C4-2B (cell line): ENCODE data around the gene GPC5.
"Not testable (repeated sequence)": the region's sequence is repeated elsewhere in the genome, so short reads cannot be mapped to it uniquely, and the experiment has no call there.

ENCODE experiments used
- H3K27ac ChIP-seq: fragments of 450-650 bp; 2 replicates; pipeline ENCODE4 v1.5.1; 2017
- ZFX ChIP-seq: fragments of 450-650 bp; IDR thresholded peaks from 2 replicates; pipeline ENCODE4 v1.6.1; 2017
- TF ChIP-seq, protein P1 (sequence below): fragments of 450-650 bp; conservative IDR thresholded peaks from 2 replicates; pipeline ENCODE4 v1.5.1; 2017; ENCODE audit warnings: mild to moderate bottlenecking

Gene GPC5

GRCh38 chr13:91661692-91662490, 263.5 kb downstream of the GPC5 start:
- no peak for TF ChIP-seq ZFX
- TF ChIP-seq, protein P1, sequence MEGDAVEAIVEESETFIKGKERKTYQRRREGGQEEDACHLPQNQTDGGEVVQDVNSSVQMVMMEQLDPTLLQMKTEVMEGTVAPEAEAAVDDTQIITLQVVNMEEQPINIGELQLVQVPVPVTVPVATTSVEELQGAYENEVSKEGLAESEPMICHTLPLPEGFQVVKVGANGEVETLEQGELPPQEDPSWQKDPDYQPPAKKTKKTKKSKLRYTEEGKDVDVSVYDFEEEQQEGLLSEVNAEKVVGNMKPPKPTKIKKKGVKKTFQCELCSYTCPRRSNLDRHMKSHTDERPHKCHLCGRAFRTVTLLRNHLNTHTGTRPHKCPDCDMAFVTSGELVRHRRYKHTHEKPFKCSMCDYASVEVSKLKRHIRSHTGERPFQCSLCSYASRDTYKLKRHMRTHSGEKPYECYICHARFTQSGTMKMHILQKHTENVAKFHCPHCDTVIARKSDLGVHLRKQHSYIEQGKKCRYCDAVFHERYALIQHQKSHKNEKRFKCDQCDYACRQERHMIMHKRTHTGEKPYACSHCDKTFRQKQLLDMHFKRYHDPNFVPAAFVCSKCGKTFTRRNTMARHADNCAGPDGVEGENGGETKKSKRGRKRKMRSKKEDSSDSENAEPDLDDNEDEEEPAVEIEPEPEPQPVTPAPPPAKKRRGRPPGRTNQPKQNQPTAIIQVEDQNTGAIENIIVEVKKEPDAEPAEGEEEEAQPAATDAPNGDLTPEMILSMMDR = no peak

GRCh38 chr13:91664039-91664438, 265.6 kb downstream of the GPC5 start:
- TF ChIP-seq ZFX = no peak
- TF ChIP-seq, protein P1 = no peak
- H3K27ac ChIP-seq = no peak overlapping the region

More at GRCh38 chr13:91661692-91662490, 263.5 kb downstream of the GPC5 start:
- no peak overlapping the region for H3K27ac ChIP-seq

DNA sequence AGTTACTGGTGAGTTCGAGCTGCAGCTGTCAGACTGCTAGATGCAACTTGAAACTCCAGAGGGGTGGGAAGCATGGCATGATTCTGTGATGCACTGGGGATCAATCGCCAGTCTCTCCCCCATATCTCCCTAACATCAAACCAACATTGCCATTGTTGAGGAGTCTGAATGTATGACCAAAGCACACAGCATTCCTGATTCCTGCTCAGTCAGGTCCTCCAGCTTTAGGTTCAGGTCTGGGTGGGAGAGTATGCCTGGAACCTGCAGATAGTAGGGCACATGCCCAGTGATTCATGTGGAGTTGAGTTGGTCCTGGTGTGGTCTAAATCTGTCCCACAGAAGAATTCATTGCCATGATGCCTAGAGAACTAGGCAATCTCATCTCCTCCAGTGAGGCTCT, 269.1 kb downstream of the GPC5 start:
- TF ChIP-seq ZFX = no peak
- TF ChIP-seq, protein P1 = no peak
- no peak overlapping the region for H3K27ac ChIP-seq

DNA sequence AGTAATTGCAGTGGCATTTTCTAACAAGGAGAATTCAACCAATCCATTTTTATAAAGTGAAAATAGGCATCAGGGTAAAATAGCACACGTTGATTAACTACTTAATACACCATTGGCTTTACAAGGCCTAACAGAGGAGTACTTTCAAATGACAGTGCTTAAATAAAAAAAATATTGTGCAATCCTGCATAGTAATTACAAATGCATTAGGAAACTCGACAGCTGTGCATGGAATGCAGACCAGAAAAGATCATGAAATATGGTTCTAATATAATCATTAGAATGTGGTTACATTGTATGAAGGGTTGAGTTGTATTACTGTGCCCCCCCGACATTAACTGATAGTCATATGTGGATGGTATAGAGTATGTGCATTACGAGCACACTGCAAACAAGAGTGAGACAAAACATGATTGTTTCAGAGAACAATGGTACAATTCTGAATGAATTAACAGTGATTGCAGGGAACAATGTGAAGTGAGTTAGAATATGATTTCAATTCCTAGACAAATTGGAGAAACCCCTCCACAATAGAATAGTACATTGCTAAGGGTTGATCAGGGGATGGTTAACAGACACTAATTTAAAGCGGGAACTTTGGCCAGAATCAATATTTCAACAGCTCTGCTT, 270.6 kb downstream of the GPC5 start:
- no peak for TF ChIP-seq ZFX
- TF ChIP-seq, protein P1 = no peak

DNA sequence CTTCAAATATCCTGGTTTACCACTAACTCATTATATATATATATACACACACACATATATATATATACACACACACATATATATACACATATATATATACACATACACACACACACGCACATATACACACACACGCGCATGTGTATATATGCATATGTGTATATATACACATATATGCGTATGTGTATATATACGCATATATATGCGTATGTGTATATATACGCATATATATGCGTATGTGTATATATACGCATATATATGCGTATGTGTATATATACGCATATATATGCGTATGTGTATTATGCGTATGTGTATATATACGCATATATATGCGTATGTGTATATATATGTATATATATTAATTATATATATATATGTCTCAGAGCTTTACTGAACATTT, 275.9 kb downstream of the GPC5 start:
- not testable (repeated sequence) for H3K27ac ChIP-seq

More for the DNA sequence above, 270.6 kb downstream of the GPC5 start:
- H3K27ac ChIP-seq = no peak overlapping the region

- no peak overlapping the region for H3K27ac ChIP-seq
- TF ChIP-seq, protein P1 = no peak
- TF ChIP-seq ZFX = no peak
Observed at GRCh38 chr13:91684746-91685145, 286.3 kb downstream of the GPC5 start.

GRCh38 chr13:91690944-91691343, 292.5 kb downstream of the GPC5 start:
- no peak for TF ChIP-seq ZFX
- TF ChIP-seq, protein P1 = no peak
- no peak overlapping the region for H3K27ac ChIP-seq

GRCh38 chr13:91693466-91693865, 295.0 kb downstream of the GPC5 start:
- no peak overlapping the region for H3K27ac ChIP-seq
- TF ChIP-seq, protein P1 = no peak
- no peak for TF ChIP-seq ZFX
